Heart left ventricle (tissue), 16 donors: ENCODE measurements around the gene SYK. TPM values are rescaled to one million over a fixed set of nuclear protein-coding genes. Genes with fewer than 3 reads are reported as not detected.

Source experiments
- ATAC-seq, 4 donors: fragments of 200-7000 bp; cut with Tn5 transposase; one replicate each; pipeline ENCODE4 v1.9.1; 2020 to 2022; ENCODE audit warnings: moderate library complexity in 4 of 4, mild to moderate bottlenecking in 3 of 4, moderate number of reproducible peaks in 1 of 4
- DNase-seq, 5 donors: peaks; one replicate each; pipeline ENCODE4 v3.0.0-alpha.2; 2020
- H3K27ac ChIP-seq, 12 donors: fragments of 200-600 bp; sonication (generic) in 4 of 12; one replicate each; pipeline versions ENCODE4 v1.5.0 to v1.8.0; 2016 to 2022; ENCODE audit warnings: mild to moderate bottlenecking in 2 of 12
- H3K27me3 ChIP-seq, 9 donors: fragments of 200-600 bp; sonication (generic) in 2 of 9; one replicate each; pipeline versions ENCODE4 v1.5.1 to v1.8.0; 2016 to 2022; ENCODE audit warnings: mild to moderate bottlenecking in 3 of 9
- H3K36me3 ChIP-seq, 9 donors: fragments of 200-600 bp; sonication (generic) in 2 of 9; one replicate each; pipeline versions ENCODE4 v1.5.0 to v1.8.0; 2018 to 2022; ENCODE audit warnings: mild to moderate bottlenecking in 2 of 9
- H3K4me1 ChIP-seq, 12 donors: fragments of 200-600 bp; sonication (generic) in 4 of 12; one replicate each; pipeline versions ENCODE4 v1.5.0 to v1.8.0; 2016 to 2022; ENCODE audit warnings: mild to moderate bottlenecking in 3 of 12
- H3K4me3 ChIP-seq, 12 donors: fragments of 200-600 bp; sonication (generic) in 4 of 12; one replicate each; pipeline versions ENCODE4 v1.5.0 to v1.8.0; 2017 to 2022; ENCODE audit warnings: mild to moderate bottlenecking in 9 of 12, moderate library complexity in 4 of 12
- H3K9me3 ChIP-seq, 12 donors: fragments of 200-600 bp; sonication (generic) in 4 of 12; one replicate each; pipeline versions ENCODE4 v1.5.0 to v1.8.0; 2016 to 2022; ENCODE audit warnings: mild to moderate bottlenecking in 1 of 12
- CTCF ChIP-seq, 12 donors: fragments of 200-600 bp; sonication (generic) in 4 of 12; IDR thresholded peaks; one replicate each; pipeline versions ENCODE4 v1.5.0 to v1.8.0; 2018 to 2022; ENCODE audit warnings: antibody characterized with exemption in 12 of 12, mild to moderate bottlenecking in 5 of 12
- POLR2A ChIP-seq, 2 donors: fragments of 450-650 bp; IDR thresholded peaks; one replicate each; pipeline ENCODE4 v1.6.1; 2017; ENCODE audit warnings: antibody characterized with exemption in 2 of 2, mild to moderate bottlenecking in 2 of 2, moderate library complexity in 2 of 2
- WGBS, 4 donors: extraction: QIAGEN DNeasy Blood & Tissue Kit in 2 of 4; methylation state at CpG; one replicate each; pipeline versions ENCODE4 v1.1.5 to v1.1.7; 2013 to 2018; 5-methylcytosine and 5-hydroxymethylcytosine counted together
- intact Hi-C, 10 donors: fragments of 100-400 bp; cut with DNase I; formaldehyde crosslinking; loops; one replicate each; pipeline versions ENCODE4 v1.11.1 to v1.14.2; 2022
- polyA plus RNA-seq, 2 donors: library from polyadenylated mRNA; stranded (reverse); fragments of 200-250 nt; gene quantifications; one replicate each; pipeline ENCODE4 v1.2.3, GENCODE V29; 2013
- total RNA-seq, 9 donors: library from RNA; depleted of rRNA in 2 of 9; stranded (reverse); fragments of >200 nt in 2 of 9; fragmentation: NEBNext Ultra II Directional in 3 of 9; extraction: Animal tissue kit (Norgen Biotek cat#: 25700) in 3 of 9; gene quantifications; one replicate each; pipeline versions ENCODE4 v1.1.0 to v1.2.4, GENCODE V29; 2016 to 2023
- donor health status: ischemic (EF 13 %, LVEDD 7.1; RV severe dilation, severe dysfunction).
- donor health status: healthy with polysubstance abuse.
- donor health status: DM: no; HTN: yes; CAD: no.
- donor health status: DM: no; HTN: no; CAD: no.
- donor health status: ischemic (EF 25% LVEDD 6.9; RV normal size, moderate dysfunction).
- donor health status: ischemic (EF 25% LVEDD 5.7; RV mildly dilated, moderate dysfunction).
- donor health status: healthy.
- donor health status: DM: yes; HTN: yes; CAD: no.
- donor health status: ischemic (EF 35%, LVEDD 5.7; RV mildly dilated, moderate dysfunction).
- donor health status: nonischemic (EF 11% LVEDD 7.7; RV severe dilation, severe dysfunction).
- donor health status: DM: yes; HTN: yes; CAD: no.
- donor health status: PGD.
- donor health status: ischemic (EF 29% LVEDD 5.4; RV normal size, mild dysfunction).
- donor health status: nonischemic (EF 23%, LVEDD 6.1; RV moderate dilation, normal function).

Gene SYK
- total and polyA plus RNA-seq, 11 donors: 0.53 to 41.3 (median 2.4) TPM

- Histone ChIP-seq H3K36me3 (no peaks in the 10 kb centered on the region), H3K9me3 (peaks cover 0 to 7% (median 0%) of the 10 kb centered on the region in 12 donors), H3K27me3 (peaks cover 0 to 13% (median 0%) of the 10 kb centered on the region in 9 donors), H3K4me3 (no peak overlapping the region), H3K27ac (no peak overlapping the region), H3K4me1 (peaks cover 0 to 36% (median 0%) of the 10 kb centered on the region in 12 donors)
- intact Hi-C loops: no loop called here
- DNase-seq (no peak), ATAC-seq (no peak)
- 51 to 60% (median 52%) methylated on average over 3 of the region's 3 CpGs for WGBS, 4 donors
- no peak for TF ChIP-seq POLR2A (IDR thresholded peaks at IDR 0.05)
- no peak for TF ChIP-seq CTCF (IDR thresholded peaks at IDR 0.05)
Observed at GRCh38 chr9:90830977-90831376, 29.4 kb downstream of the SYK start.

- Histone ChIP-seq H3K4me3 (no peak overlapping the region), H3K4me1 (peaks cover 0 to 23% (median 0%) of the 10 kb centered on the region in 12 donors), H3K36me3 (peaks cover 0 to 1% (median 0%) of the 10 kb centered on the region in 9 donors), H3K27me3 (peaks cover 0 to 9% (median 0%) of the 10 kb centered on the region in 9 donors), H3K9me3 (peaks cover 0 to 7% (median 0%) of the 10 kb centered on the region in 12 donors), H3K27ac (no peak overlapping the region)
- 84 to 86% (median 84%) methylated on average over 3 of the region's 3 CpGs for WGBS, 4 donors
- intact Hi-C loops: no loop called here
- DNase-seq: no peak
- no peak for TF ChIP-seq CTCF (IDR thresholded peaks at IDR 0.05)
- no peak for TF ChIP-seq POLR2A (IDR thresholded peaks at IDR 0.05)
- ATAC-seq: no peak
Observed at GRCh38 chr9:90832261-90832660, 30.6 kb downstream of the SYK start.

DNA sequence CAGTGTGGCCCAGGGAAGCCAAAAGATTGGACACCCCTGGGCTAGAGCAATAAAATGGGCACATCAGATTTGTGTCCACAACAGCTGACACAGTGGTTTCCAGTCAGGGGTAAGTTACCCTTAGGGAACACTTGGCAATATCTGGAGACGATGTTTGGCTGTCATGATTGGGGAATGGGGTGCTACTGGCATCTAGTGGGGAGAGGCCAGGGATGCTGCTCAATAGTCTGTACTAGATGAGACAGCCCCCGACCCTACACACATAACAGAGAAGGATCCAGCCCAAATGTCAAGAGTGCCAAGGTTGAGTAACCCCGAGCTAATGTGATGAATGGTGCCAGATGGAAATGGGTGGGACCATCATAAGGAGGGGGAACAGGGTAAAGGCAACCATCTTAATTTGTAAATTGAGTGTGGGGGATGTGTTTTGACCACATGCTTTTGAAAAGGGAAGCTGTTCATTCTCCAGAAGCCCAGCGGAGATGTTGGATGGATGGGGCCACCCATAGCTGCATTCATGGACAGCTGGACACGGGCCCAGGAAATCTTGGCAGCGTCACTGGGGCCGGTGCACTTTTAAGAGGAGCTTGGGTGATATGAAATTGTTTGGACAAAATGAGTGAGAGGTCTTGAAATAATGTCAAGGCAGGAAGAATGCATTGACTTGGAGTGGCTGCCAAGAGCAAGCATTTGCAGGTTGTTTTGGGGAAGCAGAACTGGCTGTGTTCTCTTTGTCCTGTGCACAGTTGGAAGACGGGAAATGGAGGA, 33.4 kb downstream of the SYK start:
- no peak for TF ChIP-seq CTCF (IDR thresholded peaks at IDR 0.05)
- no peak for TF ChIP-seq POLR2A (IDR thresholded peaks at IDR 0.05)
- Histone ChIP-seq H3K27ac (no peak overlapping the region), H3K9me3 (peaks cover 0 to 7% (median 0%) of the 10 kb centered on the region in 12 donors), H3K36me3 (peaks cover 0 to 5% (median 0%) of the 10 kb centered on the region in 9 donors), H3K4me3 (no peak overlapping the region), H3K27me3 (peaks cover 0 to 8% (median 0%) of the 10 kb centered on the region in 9 donors), H3K4me1 (peaks cover 0 to 25% (median 0%) of the 10 kb centered on the region in 12 donors)
- 35 to 45% (median 43%) methylated on average over 8 of the region's 8 CpGs for WGBS, 4 donors
- intact Hi-C loops: no loop called here
- DNase-seq (no peak), ATAC-seq (no peak)

GRCh38 chr9:90836411-90837080, 34.9 kb downstream of the SYK start:
- no peaks in the 10 kb centered on the region for H3K27me3 ChIP-seq
- no peak overlapping the region for H3K4me3 ChIP-seq
- intact Hi-C loops: no loop called here
- peaks cover 0 to 5% (median 0%) of the 10 kb centered on the region in 9 donors for H3K36me3 ChIP-seq
- DNase-seq (no peak), ATAC-seq (no peak)
- no peak overlapping the region for H3K27ac ChIP-seq
- peaks cover 0 to 7% (median 0%) of the 10 kb centered on the region in 12 donors for H3K9me3 ChIP-seq
- H3K4me1 ChIP-seq: peaks cover 0 to 31% (median 0%) of the 10 kb centered on the region in 12 donors
- no peak for TF ChIP-seq POLR2A (IDR thresholded peaks at IDR 0.05)
- WGBS, 4 donors: 62 to 81% (median 73%) methylated on average over 3 of the region's 3 CpGs
